Pancreas (tissue), 10 donors: ENCODE measurements around the gene MLXIP. TPM values are rescaled to one million over a fixed set of nuclear protein-coding genes. Genes with fewer than 3 reads are reported as not detected.
A peak's percentile ranks its signal among the peaks of the same experiment; 100 is the strongest.
"Not testable (repeated sequence)": the region's sequence is repeated elsewhere in the genome, so short reads cannot be mapped to it uniquely, and the experiment has no call there.

Source experiments
- ATAC-seq, 4 donors: fragments of 200-7000 bp; cut with Tn5 transposase; one replicate each; pipeline versions ENCODE4 v1.8.0 to v1.9.1; 2020; ENCODE audit warnings: mild to moderate bottlenecking in 4 of 4, moderate library complexity in 4 of 4
- DNase-seq, 6 donors: peaks; one replicate each; pipeline ENCODE4 v3.0.0-alpha.2; 2020
- FAIRE-seq: peaks from 2 replicates; lab custom pipeline; 2012; peaks lifted over from hg19 to GRCh38; lab: Jason Lieb, UNC
- H3K27ac ChIP-seq, 4 donors: fragments of 200-600 bp; sonication (generic); 1 replicate in 3 of 4; 2 replicates in 1 of 4; pipeline versions ENCODE4 v1.5.0 to v1.8.0; 2020
- H3K27me3 ChIP-seq, 4 donors: fragments of 200-600 bp; one replicate each; pipeline ENCODE4 v1.8.0; 2021
- H3K36me3 ChIP-seq, 3 donors: fragments of 200-600 bp; sonication (generic) in 1 of 3; one replicate each; pipeline versions ENCODE4 v1.5.0 to v1.8.0; 2020 to 2021
- H3K4me1 ChIP-seq, 3 donors: fragments of 200-600 bp; one replicate each; pipeline ENCODE4 v1.8.0; 2021
- H3K4me3 ChIP-seq, 4 donors: fragments of 200-600 bp; sonication (generic) in 2 of 4; one replicate each; pipeline versions ENCODE4 v1.5.0 to v1.8.0; 2020 to 2021
- H3K9me3 ChIP-seq, 4 donors: fragments of 200-600 bp; one replicate each; pipeline ENCODE4 v1.8.0; 2021
- WGBS, 2 donors: extraction: QIAGEN DNeasy Blood & Tissue Kit; methylation state at CpG; one replicate each; pipeline ENCODE4 v1.1.7; 2013; 5-methylcytosine and 5-hydroxymethylcytosine counted together
- intact Hi-C, 3 donors: fragments of 100-400 bp; cut with DNase I; formaldehyde crosslinking; loops; one replicate each; pipeline versions ENCODE4 v1.11.1 to v1.14.2; 2022
- polyA plus RNA-seq, 2 donors: library from polyadenylated mRNA; stranded (reverse); fragments of 200-250 nt; gene quantifications; one replicate each; pipeline ENCODE4 v1.2.3, GENCODE V29; 2013
- total RNA-seq, 6 donors: library from RNA; stranded (reverse); fragmentation: NEBNext Ultra II Directional in 4 of 6; extraction: Animal tissue kit (Norgen Biotek cat#: 25700) in 4 of 6; gene quantifications; one replicate each; pipeline versions ENCODE4 v1.2.1 to v1.2.4, GENCODE V29; 2021 to 2023
- TF ChIP-seq, protein P1 (sequence below), 4 donors: fragments of 200-600 bp; sonication (generic) in 3 of 4; IDR thresholded peaks; one replicate each; pipeline versions ENCODE4 v1.5.0 to v1.8.0; 2021; ENCODE audit warnings: antibody characterized with exemption in 4 of 4
- donor health status: healthy with polysubstance abuse.
- donor health status: DM: no; HTN: no; CAD: no; lungs with moderate emphysema.
- donor health status: DM: no; HTN: no; CAD: no.
- donor health status: control.
- donor health status: control.
- donor health status: Bipolar disorder and iron deficiency.
- donor health status: DM: yes; HTN: yes; CAD: no.
- donor health status: DM: no; HTN: no; CAD: no.
- donor health status: DM: no; HTN: no; CAD: no.
- donor health status: DM: yes; HTN: yes; CAD: no.

Gene MLXIP
- total and polyA plus RNA-seq, 8 donors = 35.4 to 90.1 (median 55.5) TPM

DNA sequence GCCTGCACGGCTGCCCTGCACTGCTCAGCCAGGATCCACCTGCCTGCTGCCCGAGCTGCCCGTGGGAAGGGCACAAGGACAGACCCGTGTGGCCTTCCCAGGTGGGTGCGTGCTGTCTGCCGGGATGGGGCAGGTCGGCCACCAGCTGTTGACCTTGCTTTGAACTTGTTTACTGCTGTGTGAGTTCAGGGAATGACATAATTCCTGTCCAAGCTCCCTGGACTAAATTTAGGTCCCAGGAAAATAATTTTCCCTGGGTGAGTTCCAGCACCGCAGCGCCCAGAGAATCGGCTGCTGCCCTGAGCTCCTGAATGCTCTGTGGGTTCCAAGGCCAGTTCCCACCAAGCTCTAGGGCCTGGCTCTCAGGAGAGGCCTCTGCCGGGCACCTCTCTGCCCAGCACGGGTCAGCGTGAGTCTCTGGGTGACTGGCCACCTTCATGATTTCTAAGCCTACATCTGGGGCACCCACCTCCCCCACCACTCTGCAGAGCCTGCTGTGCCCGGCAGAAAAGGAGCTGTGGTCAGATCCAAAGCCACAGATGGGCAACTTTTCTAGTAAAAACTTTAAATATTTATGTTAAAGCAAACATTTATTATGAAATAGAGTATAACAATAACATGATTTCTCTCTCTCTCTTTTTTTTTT lies 27.2 kb upstream of the MLXIP start:
- ATAC-seq (peak; percentile 64 to 76 (median 70)), DNase-seq (peak in 5 of 6 donors; percentile 50 to 73 (median 69)), FAIRE-seq (no peak)
- TF ChIP-seq, protein P1, sequence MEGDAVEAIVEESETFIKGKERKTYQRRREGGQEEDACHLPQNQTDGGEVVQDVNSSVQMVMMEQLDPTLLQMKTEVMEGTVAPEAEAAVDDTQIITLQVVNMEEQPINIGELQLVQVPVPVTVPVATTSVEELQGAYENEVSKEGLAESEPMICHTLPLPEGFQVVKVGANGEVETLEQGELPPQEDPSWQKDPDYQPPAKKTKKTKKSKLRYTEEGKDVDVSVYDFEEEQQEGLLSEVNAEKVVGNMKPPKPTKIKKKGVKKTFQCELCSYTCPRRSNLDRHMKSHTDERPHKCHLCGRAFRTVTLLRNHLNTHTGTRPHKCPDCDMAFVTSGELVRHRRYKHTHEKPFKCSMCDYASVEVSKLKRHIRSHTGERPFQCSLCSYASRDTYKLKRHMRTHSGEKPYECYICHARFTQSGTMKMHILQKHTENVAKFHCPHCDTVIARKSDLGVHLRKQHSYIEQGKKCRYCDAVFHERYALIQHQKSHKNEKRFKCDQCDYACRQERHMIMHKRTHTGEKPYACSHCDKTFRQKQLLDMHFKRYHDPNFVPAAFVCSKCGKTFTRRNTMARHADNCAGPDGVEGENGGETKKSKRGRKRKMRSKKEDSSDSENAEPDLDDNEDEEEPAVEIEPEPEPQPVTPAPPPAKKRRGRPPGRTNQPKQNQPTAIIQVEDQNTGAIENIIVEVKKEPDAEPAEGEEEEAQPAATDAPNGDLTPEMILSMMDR (IDR thresholded peaks at IDR 0.05) = no peak
- Histone ChIP-seq H3K36me3 (peaks cover 0 to 13% (median 0%) of the 10 kb centered on the region in 3 donors), H3K27me3 (no peaks in the 10 kb centered on the region), H3K27ac (peak overlapping the region; percentile 49 to 86 (median 72)), H3K4me1 (peaks cover 10 to 22% (median 16%) of the 10 kb centered on the region in 3 donors), H3K9me3 (no peaks in the 10 kb centered on the region), H3K4me3 (no peak overlapping the region)
- intact Hi-C loops = loop anchor here in 2 of 3 donors (5.0 to 10.0 kb wide), 2 partner anchors 71 to 133 kb away; partner anchors contain the start of gene LRRC43 (in 1 of the 2)
- WGBS, 2 donors = 9 to 11% methylated on average over 14 of the region's 14 CpGs

DNA sequence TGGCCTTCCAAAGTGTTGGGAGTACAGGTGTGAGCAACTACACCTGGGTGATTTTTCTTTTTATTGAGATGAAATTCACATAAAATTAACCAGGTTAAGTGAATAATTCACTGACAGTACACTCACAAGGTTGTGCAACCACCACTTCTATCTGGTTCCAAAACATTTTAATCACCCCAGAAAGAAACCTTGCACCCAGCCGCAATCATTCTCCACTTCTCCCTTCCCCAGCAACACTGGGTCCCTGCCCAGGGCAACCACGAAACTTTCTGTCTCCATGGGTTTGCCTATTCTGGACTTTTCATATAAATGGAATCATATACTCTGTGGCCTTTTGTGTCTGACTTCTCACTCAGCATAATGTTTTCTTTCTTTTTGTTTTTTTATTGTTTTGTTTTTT lies 26.3 kb upstream of the MLXIP start:
- 56 to 62% methylated on average over 2 of the region's 2 CpGs for whole genome bisulfite sequencing, 2 donors
- Histone ChIP-seq H3K27me3 (no peaks in the 10 kb centered on the region), H3K27ac (peak overlapping the region in 2 of 4 donors; percentile 85 to 86), H3K36me3 (peaks cover 0 to 7% (median 0%) of the 10 kb centered on the region in 3 donors), H3K4me3 (no peak overlapping the region), H3K4me1 (peaks cover 10 to 22% (median 16%) of the 10 kb centered on the region in 3 donors), H3K9me3 (no peaks in the 10 kb centered on the region)
- ATAC-seq = peak; percentile 10 to 46 (median 29)
- intact Hi-C loops = loop anchor here in 2 of 3 donors (5.0 to 10.0 kb wide), 2 partner anchors 70 to 133 kb away; partner anchors contain the start of gene LRRC43 (in 1 of the 2)
- FAIRE-seq = no peak
- DNase-seq = no peak
- TF ChIP-seq, protein P1 (IDR thresholded peaks at IDR 0.05) = no peak

DNA sequence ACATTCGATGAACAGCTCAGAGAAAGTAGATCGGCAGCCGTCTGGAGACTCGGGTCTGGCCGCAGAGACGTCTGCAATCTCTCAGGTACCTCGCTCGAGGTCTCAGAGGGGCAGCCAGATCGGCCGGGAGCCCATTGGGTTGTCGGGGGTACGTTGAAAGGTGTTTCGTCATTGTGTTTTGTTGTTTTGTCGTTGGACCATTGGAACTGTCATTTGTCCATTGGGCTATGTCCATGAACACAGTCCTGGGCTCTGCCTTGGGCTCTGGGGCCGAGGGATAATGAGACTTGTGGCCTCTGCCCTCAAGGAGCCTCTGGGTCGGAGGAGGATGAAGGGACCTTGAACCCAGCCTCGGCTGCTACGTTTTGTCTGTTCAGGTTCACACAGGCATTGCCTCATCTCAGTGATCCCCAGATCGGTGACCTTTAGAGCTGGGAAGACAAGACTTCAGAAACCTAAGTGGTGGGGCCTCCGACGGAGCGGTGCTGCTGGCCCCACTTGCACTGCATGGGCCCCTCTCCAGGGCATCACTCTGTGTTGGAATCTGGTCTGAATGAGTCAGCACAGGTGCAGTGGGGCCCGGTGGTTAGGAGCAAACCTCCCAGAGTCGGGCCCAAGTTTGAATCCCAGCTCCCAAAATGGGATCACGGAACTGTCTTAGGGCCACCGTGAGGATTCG lies 23.6 kb upstream of the MLXIP start:
- no peak overlapping the region for H3K27ac ChIP-seq
- no peak overlapping the region for H3K4me3 ChIP-seq
- TF ChIP-seq, protein P1 (IDR thresholded peaks at IDR 0.05) = no peak
- H3K36me3 ChIP-seq = peaks cover 0 to 20% (median 6%) of the 10 kb centered on the region in 3 donors
- H3K27me3 ChIP-seq = no peaks in the 10 kb centered on the region
- peaks cover 10 to 22% (median 16%) of the 10 kb centered on the region in 3 donors for H3K4me1 ChIP-seq
- intact Hi-C loops = loop anchor here (5.0 to 10.0 kb wide), 3 partner anchors 67 to 147 kb away; partner anchors contain the start of genes B3GNT4 (in 1 of the 3) and LRRC43 (in 1 of the 3)
- DNase-seq (no peak), ATAC-seq (no peak), FAIRE-seq (no peak)
- 84 to 87% methylated on average over 27 of the region's 27 CpGs for WGBS, 2 donors
- H3K9me3 ChIP-seq = no peaks in the 10 kb centered on the region

DNA sequence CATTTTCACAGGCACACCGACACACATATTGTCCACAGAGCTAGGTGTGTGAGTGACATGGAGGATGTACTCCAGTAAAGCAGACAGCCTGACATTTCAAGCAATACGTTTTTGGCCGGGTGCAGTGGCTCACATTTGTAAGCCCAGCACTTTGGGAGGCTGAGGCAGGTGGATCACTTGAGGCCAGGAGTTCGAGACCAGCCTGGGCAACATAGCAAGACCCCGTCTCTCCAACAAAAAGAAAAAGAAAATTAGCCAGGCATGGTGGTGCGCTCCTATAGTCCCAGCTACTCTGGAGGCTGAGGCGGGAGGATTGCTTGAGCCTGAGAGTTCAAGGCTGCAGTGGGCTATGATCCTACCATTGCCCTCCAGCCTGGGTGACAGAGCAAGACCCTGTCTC lies 22.1 kb upstream of the MLXIP start:
- H3K4me1 ChIP-seq = peaks cover 6 to 15% (median 9%) of the 10 kb centered on the region in 3 donors
- H3K27ac ChIP-seq, H3K4me3 ChIP-seq, DNase-seq, H3K27me3 ChIP-seq, FAIRE-seq, ATAC-seq, H3K9me3 ChIP-seq: not testable (repeated sequence)
- 91 to 95% methylated on average over 7 of the region's 7 CpGs for WGBS, 2 donors
- intact Hi-C loops = loop anchor here in 2 of 3 donors (2.0 to 10.0 kb wide), 4 partner anchors 66 to 146 kb away; partner anchors contain the start of genes B3GNT4 (in 1 of the 2) and LRRC43 (in 1 of the 2)
- H3K36me3 ChIP-seq = peaks cover 0 to 24% (median 6%) of the 10 kb centered on the region in 3 donors
